Measurements from ENCODE around the gene SSH2. TPM values are rescaled to one million over a fixed set of nuclear protein-coding genes. Genes with fewer than 3 reads are reported as not detected.
"Not testable (repeated sequence)": the region's sequence is repeated elsewhere in the genome, so short reads cannot be mapped to it uniquely, and the experiment has no call there.

SSH2 gene
- total and polyA plus RNA-seq, 9 donors: 4.2 to 13.0 (median 11.8) TPM

- H3K4me3 ChIP-seq: no peak overlapping the region
- no peak for TF ChIP-seq CTCF (IDR thresholded peaks at IDR 0.05)
- 77 to 93% (median 91%) methylated on average over 2 of the region's 2 CpGs for WGBS, 3 donors
- H3K27ac ChIP-seq: no peak overlapping the region
- no peaks in the 10 kb centered on the region for H3K9me3 ChIP-seq
- H3K36me3 ChIP-seq: no peaks in the 10 kb centered on the region
- H3K27me3 ChIP-seq: no peaks in the 10 kb centered on the region
- peaks cover 4% of the 10 kb centered on the region for H3K4me1 ChIP-seq (ENCODE audit: insufficient read depth)
- DNase-seq: no peak
- intact Hi-C loops (cut with DNase I): no loop called here
These were observed 248.0 kb downstream of the SSH2 start for GRCh38 chr17:29682054-29682453.

DNA sequence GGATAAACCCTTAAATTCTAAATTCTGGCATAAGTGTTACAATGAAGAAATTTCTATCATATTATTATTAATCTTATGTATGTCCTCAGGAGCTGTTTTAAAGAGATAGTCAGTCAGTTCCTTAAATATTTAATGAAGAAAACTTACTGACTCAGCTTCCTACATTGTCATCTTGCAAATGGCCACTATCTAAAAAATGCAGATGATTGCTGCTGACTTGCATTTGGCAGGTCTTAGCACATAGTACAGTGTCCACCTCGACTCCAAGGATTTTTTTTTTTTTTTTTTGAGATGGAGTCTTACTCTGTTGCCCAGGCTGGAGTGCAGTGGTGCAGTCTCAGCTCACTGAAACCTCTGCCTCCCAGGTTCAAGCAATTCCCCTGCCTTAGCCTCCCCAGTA is 252.2 kb downstream of the SSH2 start:
- intact Hi-C loops (cut with DNase I): no loop called here
- no peak overlapping the region for H3K4me3 ChIP-seq
- TF ChIP-seq POLR2A (IDR thresholded peaks at IDR 0.05) (no peak), EP300 (IDR thresholded peaks at IDR 0.05) (no peak), CTCF (IDR thresholded peaks at IDR 0.05) (no peak)
- 39 to 51% (median 39%) methylated on average over 1 of the region's 1 CpG for WGBS, 3 donors
- H3K27me3 ChIP-seq: no peaks in the 10 kb centered on the region
- DNase-seq: no peak
- no peaks in the 10 kb centered on the region for H3K36me3 ChIP-seq
- no peak overlapping the region for H3K27ac ChIP-seq
- no peaks in the 10 kb centered on the region for H3K9me3 ChIP-seq
- H3K4me1 ChIP-seq (ENCODE audit: insufficient read depth): peaks cover 5% of the 10 kb centered on the region

GRCh38 chr17:29677221-29677791 is 252.7 kb downstream of the SSH2 start:
- TF ChIP-seq POLR2A (IDR thresholded peaks at IDR 0.05) (no peak), EP300 (IDR thresholded peaks at IDR 0.05) (no peak), CTCF (IDR thresholded peaks at IDR 0.05) (no peak)
- peaks cover 5% of the 10 kb centered on the region for H3K4me1 ChIP-seq (ENCODE audit: insufficient read depth)

DNA sequence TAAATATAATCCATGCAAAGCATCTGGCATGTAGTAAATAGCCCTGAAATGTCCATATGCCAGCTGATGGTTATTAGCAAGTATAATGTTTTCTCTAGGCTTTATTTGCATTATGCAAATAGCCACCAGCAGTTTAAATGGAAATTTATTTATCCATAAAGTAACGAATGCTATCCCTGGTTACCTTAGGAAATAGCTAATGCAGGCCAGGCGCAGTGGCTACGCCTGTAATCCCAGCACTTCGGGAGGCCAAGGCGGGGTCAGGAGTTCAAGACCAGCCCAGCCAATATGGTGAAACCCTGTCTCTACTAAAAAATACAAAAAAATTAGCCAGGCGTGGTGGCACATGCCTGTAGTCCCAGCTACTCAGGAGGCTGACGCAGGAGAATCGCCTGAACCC is 254.1 kb downstream of the SSH2 start:
- WGBS, 3 donors: 92 to 95% (median 93%) methylated on average over 8 of the region's 8 CpGs
- H3K4me1 ChIP-seq (ENCODE audit: insufficient read depth); H3K4me3 ChIP-seq; H3K9me3 ChIP-seq; H3K27ac ChIP-seq; H3K27me3 ChIP-seq; H3K36me3 ChIP-seq; intact Hi-C loops (cut with DNase I); DNase-seq: not testable (repeated sequence)

More at GRCh38 chr17:29677221-29677791, 252.7 kb downstream of the SSH2 start:
- DNase-seq: peak in 2 of 5 donors; percentile 34 to 53
- no peaks in the 10 kb centered on the region for H3K36me3 ChIP-seq
- no peaks in the 10 kb centered on the region for H3K9me3 ChIP-seq
- no peak overlapping the region for H3K27ac ChIP-seq
- 45 to 58% (median 53%) methylated on average over 3 of the region's 3 CpGs for WGBS, 3 donors
- no peak overlapping the region for H3K4me3 ChIP-seq
- intact Hi-C loops (cut with DNase I): no loop called here
- H3K27me3 ChIP-seq: no peaks in the 10 kb centered on the region

DNA sequence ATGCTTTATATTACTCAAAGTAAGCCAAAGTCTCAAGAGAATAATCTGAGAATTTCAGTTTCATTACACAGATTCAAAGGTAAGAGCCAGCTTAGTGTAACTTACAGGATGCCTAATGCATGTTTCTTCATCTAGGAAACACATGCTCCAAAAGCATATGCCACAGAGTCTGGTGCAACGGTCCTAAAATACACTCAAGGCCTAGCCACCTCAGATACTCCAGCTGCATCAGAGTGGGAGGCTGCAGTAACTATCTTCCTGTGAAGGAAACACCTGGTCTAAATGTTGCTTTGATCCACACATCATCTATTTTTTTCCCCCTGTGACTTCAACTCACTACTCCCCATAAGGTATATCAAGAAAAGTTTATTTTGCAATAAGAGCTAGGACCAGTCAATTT is 255.7 kb downstream of the SSH2 start:
- TF ChIP-seq POLR2A (IDR thresholded peaks at IDR 0.05): no peak
- TF ChIP-seq EP300 (IDR thresholded peaks at IDR 0.05): no peak
- no peak for TF ChIP-seq CTCF (IDR thresholded peaks at IDR 0.05)
- WGBS, 3 donors: 56 to 67% (median 58%) methylated on average over 1 of the region's 1 CpG
- no peak overlapping the region for H3K4me3 ChIP-seq
- DNase-seq: no peak
- H3K27me3 ChIP-seq: no peaks in the 10 kb centered on the region
- no peaks in the 10 kb centered on the region for H3K36me3 ChIP-seq
- intact Hi-C loops (cut with DNase I): no loop called here
- peaks cover 5% of the 10 kb centered on the region for H3K4me1 ChIP-seq (ENCODE audit: insufficient read depth)
- no peak overlapping the region for H3K27ac ChIP-seq
- no peaks in the 10 kb centered on the region for H3K9me3 ChIP-seq

Data from ovary (tissue), 9 donors.